LNCAP (cell line): ENCODE results near the gene UPP1.

Experiments used
- TF ChIP-seq, protein P1 (sequence below): fragments of 450-650 bp; IDR thresholded peaks from 2 replicates; pipeline ENCODE4 v1.5.1; 2017; ENCODE audit warnings: mild to moderate bottlenecking

The UPP1 gene

GRCh38 chr7:48048113-48048512 lies 41.0 kb upstream of the UPP1 start:
- TF ChIP-seq, protein P1, sequence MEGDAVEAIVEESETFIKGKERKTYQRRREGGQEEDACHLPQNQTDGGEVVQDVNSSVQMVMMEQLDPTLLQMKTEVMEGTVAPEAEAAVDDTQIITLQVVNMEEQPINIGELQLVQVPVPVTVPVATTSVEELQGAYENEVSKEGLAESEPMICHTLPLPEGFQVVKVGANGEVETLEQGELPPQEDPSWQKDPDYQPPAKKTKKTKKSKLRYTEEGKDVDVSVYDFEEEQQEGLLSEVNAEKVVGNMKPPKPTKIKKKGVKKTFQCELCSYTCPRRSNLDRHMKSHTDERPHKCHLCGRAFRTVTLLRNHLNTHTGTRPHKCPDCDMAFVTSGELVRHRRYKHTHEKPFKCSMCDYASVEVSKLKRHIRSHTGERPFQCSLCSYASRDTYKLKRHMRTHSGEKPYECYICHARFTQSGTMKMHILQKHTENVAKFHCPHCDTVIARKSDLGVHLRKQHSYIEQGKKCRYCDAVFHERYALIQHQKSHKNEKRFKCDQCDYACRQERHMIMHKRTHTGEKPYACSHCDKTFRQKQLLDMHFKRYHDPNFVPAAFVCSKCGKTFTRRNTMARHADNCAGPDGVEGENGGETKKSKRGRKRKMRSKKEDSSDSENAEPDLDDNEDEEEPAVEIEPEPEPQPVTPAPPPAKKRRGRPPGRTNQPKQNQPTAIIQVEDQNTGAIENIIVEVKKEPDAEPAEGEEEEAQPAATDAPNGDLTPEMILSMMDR, result no peak

DNA sequence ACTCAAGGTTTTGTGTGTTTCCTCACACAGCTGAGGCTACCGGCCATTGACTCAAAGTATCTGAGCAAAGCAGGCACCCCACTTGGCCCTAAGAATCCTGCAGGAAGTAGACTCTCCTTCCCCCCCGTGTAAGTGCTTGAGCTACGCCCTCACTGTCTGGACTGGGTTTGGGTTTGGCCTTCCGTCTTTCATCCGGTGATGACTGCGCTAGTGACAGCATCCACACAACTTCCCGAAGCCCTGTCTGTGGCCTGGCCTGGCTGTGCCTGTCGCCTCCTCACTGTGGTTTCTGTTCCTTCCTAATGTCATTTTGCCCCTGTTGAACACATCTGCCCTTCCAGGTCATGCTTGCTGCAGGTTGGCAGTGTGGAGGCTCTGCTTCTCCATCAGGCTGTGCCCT lies 39.2 kb upstream of the UPP1 start:
- TF ChIP-seq, protein P1, result no peak

DNA sequence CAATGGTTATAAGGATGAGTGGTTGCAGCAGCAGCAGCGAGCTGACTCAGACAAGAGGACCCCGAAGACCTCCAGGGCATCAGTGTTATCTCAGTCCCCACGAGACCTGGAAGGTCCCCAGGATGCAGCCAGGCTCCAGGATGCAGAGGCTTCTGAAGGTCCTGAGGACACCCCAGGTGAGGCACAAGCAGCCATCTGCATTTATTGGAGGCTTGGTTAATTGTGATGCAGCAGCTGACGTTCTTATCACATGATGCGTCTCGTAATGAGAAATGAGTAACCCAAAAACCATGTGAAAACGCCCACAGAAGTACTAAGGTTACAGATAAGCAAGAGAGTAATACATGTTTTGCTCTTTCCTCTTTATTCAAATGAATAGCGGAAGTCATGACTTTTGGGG lies 36.3 kb upstream of the UPP1 start:
- TF ChIP-seq, protein P1, result no peak

DNA sequence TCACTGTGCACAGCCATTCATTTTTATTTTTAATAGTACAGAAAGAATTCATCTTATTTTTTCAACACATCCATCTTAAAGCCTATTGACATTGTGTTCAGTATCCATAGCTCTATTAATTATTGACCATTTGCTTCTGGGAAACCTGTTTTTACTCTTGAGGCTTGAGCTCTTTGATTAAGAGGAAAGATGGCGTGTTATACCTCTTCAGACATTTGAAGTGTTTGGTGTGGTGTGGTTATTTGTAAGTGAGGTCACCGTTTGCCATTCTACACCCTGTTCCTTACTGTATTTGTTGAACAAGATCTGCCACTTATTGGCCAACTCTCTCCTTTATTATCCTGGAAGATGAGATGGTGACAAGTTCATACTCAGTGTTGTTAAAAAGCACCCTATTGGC lies 35.3 kb upstream of the UPP1 start:
- TF ChIP-seq, protein P1, result no peak

DNA sequence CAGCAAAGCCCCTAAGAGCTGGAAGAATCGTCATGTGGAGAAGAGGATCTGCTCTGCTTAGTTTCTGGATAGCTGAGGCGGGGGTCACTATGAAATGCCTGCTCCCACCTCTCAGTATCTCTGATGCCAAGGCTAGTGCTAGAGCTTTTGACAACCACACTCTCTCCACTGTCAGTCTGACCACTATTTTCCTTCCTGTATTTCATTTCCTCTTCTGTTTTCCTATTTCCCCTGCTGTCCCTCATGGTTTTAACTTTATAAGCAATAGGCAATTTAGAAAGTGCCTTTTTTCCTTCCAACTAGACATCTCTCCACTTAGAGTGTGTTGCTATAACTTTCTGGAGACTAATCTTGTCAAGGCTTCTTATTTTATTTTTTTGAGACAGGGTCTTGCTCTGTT lies 30.1 kb upstream of the UPP1 start:
- TF ChIP-seq, protein P1, result no peak

DNA sequence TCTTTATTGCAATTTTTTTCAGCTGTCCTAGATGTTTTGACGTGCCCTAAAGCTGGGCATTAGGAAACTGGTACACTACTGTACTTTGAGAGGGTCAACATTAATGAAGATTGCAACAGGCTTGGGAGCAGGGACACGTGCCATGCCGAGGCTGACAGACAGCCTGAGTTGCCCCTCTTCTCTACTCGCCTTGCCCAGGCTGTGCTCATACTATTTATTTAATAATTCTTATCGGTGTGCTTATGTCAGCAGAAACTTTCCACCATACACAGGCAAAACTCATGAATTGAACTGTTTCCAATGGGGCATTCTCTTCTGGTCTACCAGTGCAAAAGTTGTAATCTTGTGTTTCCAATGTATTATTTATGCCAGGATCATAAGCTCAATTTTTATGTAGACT lies 29.4 kb upstream of the UPP1 start:
- TF ChIP-seq, protein P1, result no peak

DNA sequence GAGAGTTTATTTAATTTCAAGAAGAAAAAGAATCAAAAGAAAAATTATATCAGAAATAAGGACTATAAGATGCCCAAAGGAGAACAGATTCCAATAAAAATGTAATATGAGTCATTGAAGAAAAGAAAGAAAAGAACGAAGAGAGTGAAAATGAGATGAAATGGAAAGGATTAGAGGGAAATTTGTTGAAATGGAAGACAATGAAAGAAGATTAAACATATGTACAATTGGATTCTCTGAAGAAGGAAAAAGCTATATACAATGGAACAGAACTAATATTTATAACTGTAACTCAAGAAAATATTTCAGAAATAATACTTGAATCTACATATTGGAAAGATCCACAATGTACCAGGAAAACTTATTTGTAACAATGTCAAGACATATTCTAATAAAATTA lies 25.1 kb upstream of the UPP1 start:
- TF ChIP-seq, protein P1, result no peak

DNA sequence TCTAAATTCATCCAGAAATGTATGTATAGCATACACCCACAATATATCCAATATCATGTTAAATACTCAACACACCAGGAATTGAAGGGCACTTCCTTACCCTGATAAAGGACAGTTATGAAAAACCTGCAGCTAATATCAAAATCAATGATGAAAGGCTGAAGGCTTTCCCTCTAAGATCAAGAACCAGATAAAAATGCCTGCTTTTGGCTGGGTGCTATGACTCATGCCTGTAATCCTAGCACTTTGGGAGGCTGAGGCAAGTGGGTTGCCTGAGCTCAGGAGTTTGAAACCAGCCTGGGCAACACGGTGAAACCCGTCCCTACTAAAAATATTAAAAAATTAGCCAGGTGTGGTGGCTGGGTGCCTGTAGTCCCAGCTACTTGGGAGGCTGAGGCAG lies 21.6 kb upstream of the UPP1 start:
- TF ChIP-seq, protein P1, result no peak
